Transverse colon (tissue), 4 donors: ENCODE measurements around the gene PLTP. TPM values are rescaled to one million over a fixed set of nuclear protein-coding genes. Genes with fewer than 3 reads are reported as not detected.
"Not testable (repeated sequence)": the region's sequence is repeated elsewhere in the genome, so short reads cannot be mapped to it uniquely, and the experiment has no call there.

Source experiments
- DNase-seq: peaks from one replicate; pipeline ENCODE4 v3.0.0-alpha.2; 2019
- H3K27ac ChIP-seq, 4 donors: fragments of 200-600 bp; sonication (generic); 2 replicates each; pipeline ENCODE4 v1.5.1; 2016 to 2018; ENCODE audit warnings: inconsistent platforms in 4 of 4
- H3K27me3 ChIP-seq: fragments of 200-600 bp; sonication (generic); 2 replicates; pipeline ENCODE4 v1.5.1; 2017; ENCODE audit warnings: inconsistent platforms
- H3K36me3 ChIP-seq, 4 donors: fragments of 200-600 bp; sonication (generic); 2 replicates each; pipeline ENCODE4 v1.5.1; 2017 to 2019; ENCODE audit warnings: inconsistent platforms in 4 of 4
- H3K4me1 ChIP-seq, 4 donors: fragments of 200-600 bp; sonication (generic); 2 replicates each; pipeline ENCODE4 v1.5.1; 2017 to 2020; ENCODE audit warnings: inconsistent platforms in 4 of 4
- H3K4me3 ChIP-seq, 4 donors: fragments of 200-600 bp; sonication (generic); 1 replicate in 1 of 4; 2 replicates in 3 of 4; pipeline versions ENCODE4 v1.5.1 to v1.6.1; 2017 to 2019; ENCODE audit warnings: inconsistent platforms in 4 of 4
- H3K9me3 ChIP-seq, 2 donors: fragments of 200-600 bp; sonication (generic); 2 replicates each; pipeline ENCODE4 v1.5.1; 2017 to 2019; ENCODE audit warnings: inconsistent platforms in 2 of 2
- CTCF ChIP-seq, 5 experiments: fragments of 200-600 bp in 3 of 5; fragments of 450-650 bp in 2 of 5; sonication (generic) in 3 of 5; IDR thresholded peaks; 1 replicate in 2 of 5; 2 replicates in 3 of 5; pipeline ENCODE4 v1.5.1; 2016 to 2017; ENCODE audit warnings: antibody characterized with exemption in 5 of 5, inconsistent platforms in 3 of 5, mild to moderate bottlenecking in 2 of 5, moderate library complexity in 1 of 5
- EP300 ChIP-seq: sonication (generic); formaldehyde crosslinking; IDR thresholded peaks from one replicate; pipeline ENCODE4 v1.6.1; 2017; ENCODE audit warnings: antibody characterized with exemption, low read depth
- POLR2A ChIP-seq: fragments of 450-650 bp; IDR thresholded peaks from one replicate; pipeline ENCODE4 v1.6.1; 2016; ENCODE audit warnings: antibody characterized with exemption, mild to moderate bottlenecking, moderate library complexity
- POLR2AphosphoS5 ChIP-seq, 3 donors: sonication (generic); formaldehyde crosslinking; IDR thresholded peaks; one replicate each; pipeline ENCODE4 v1.6.1; 2016; ENCODE audit warnings: antibody characterized with exemption in 3 of 3
- WGBS, 2 donors: methylation state at CpG; one replicate each; pipeline ENCODE4 v1.1.5; 2018; ENCODE audit warnings: low coverage in 1 of 2; 5-methylcytosine and 5-hydroxymethylcytosine counted together
- in situ Hi-C, 4 donors: fragments of 200-750 bp; cut with MboI; loops; one replicate each; pipeline versions ENCODE4 v1.15.0 to v1.15.1; 2017; ENCODE audit warnings: low sequenced_read_pairs in 3 of 4, low pct_ligation_motif_present in 1 of 4, low pct_unique_long_range_greater_than_20kb in 1 of 4
- intact Hi-C: fragments of 100-400 bp; cut with DNase I; formaldehyde crosslinking; loops from one replicate; pipeline ENCODE4 v1.15.1; 2023; ENCODE audit warnings: low total_unique reads
- total RNA-seq, 4 donors: library from RNA; depleted of rRNA; stranded (reverse); fragments of >200 nt; gene quantifications; one replicate each; pipeline ENCODE4 v1.1.0, GENCODE V29; 2016

The PLTP gene
- total RNA-seq, 4 donors from 2014 or later: 17.7 to 79.9 (median 59.9) TPM

- TF ChIP-seq POLR2AphosphoS5 (IDR thresholded peaks at IDR 0.05) (no peak), EP300 (no peak), CTCF (IDR thresholded peaks at IDR 0.05) (no peak), POLR2A (no peak)
- no peak overlapping the region for H3K4me3 ChIP-seq
- intact Hi-C loops: no loop called here
These were observed 4.6 kb downstream of the PLTP start for GRCh38 chr20:45907219-45907948.

GRCh38 chr20:45905505-45906079 is 6.4 kb downstream of the PLTP start:
- Histone ChIP-seq H3K27ac (no peak overlapping the region), H3K9me3 (no peaks in the 10 kb centered on the region), H3K4me1 (peaks cover 0 to 7% (median 0%) of the 10 kb centered on the region in 4 donors), H3K36me3 (no peaks in the 10 kb centered on the region), H3K27me3 (no peaks in the 10 kb centered on the region), H3K4me3 (no peak overlapping the region)
- WGBS, 2 donors: 86 to 88% methylated on average over 3 to 8 of the region's 8 CpGs
- no peak for DNase-seq
- in situ Hi-C loops (no loop called here), intact Hi-C loops (no loop called here)
- TF ChIP-seq EP300: no peak
- TF ChIP-seq POLR2AphosphoS5 (IDR thresholded peaks at IDR 0.05): no peak
- no peak for TF ChIP-seq CTCF (IDR thresholded peaks at IDR 0.05)
- TF ChIP-seq POLR2A: no peak

More at GRCh38 chr20:45907219-45907948, 4.6 kb downstream of the PLTP start:
- 96% methylated on average over 17 of the region's 17 CpGs; no CpG with 5 or more reads in 1 of the 2 donors for WGBS, 2 donors
- Histone ChIP-seq H3K27ac (no peak overlapping the region), H3K27me3 (no peaks in the 10 kb centered on the region), H3K4me1 (peaks cover 8 to 22% (median 14%) of the 10 kb centered on the region in 4 donors), H3K36me3 (no peaks in the 10 kb centered on the region), H3K9me3 (no peaks in the 10 kb centered on the region)
- in situ Hi-C loops: no loop called here
- no peak for DNase-seq

GRCh38 chr20:45904583-45905504 is 7.1 kb downstream of the PLTP start:
- no peak for TF ChIP-seq POLR2A
- TF ChIP-seq POLR2AphosphoS5 (IDR thresholded peaks at IDR 0.05): no peak
- no peak for TF ChIP-seq CTCF (IDR thresholded peaks at IDR 0.05)
- no peak for TF ChIP-seq EP300
- no peaks in the 10 kb centered on the region for H3K9me3 ChIP-seq
- no peaks in the 10 kb centered on the region for H3K27me3 ChIP-seq
- H3K36me3 ChIP-seq: no peaks in the 10 kb centered on the region
- intact Hi-C loops (no loop called here), in situ Hi-C loops (no loop called here)
- no peak for DNase-seq
- H3K27ac ChIP-seq: no peak overlapping the region
- no peak overlapping the region for H3K4me3 ChIP-seq
- WGBS, 2 donors: 84 to 86% methylated on average over 6 to 16 of the region's 16 CpGs
- H3K4me1 ChIP-seq: no peaks in the 10 kb centered on the region

GRCh38 chr20:45902199-45902701 is 9.7 kb downstream of the PLTP start:
- H3K27ac ChIP-seq: no peak overlapping the region
- H3K4me3 ChIP-seq: no peak overlapping the region
- no peaks in the 10 kb centered on the region for H3K9me3 ChIP-seq
- H3K36me3 ChIP-seq: peaks cover 0 to 11% (median under 1%) of the 10 kb centered on the region in 4 donors
- DNase-seq: no peak
- intact Hi-C loops: no loop called here
- WGBS, 2 donors: 90% methylated on average over 14 of the region's 14 CpGs; no CpG with 5 or more reads in 1 of the 2 donors
- no peaks in the 10 kb centered on the region for H3K4me1 ChIP-seq
- no peaks in the 10 kb centered on the region for H3K27me3 ChIP-seq
- in situ Hi-C loops: no loop called here
- TF ChIP-seq CTCF (IDR thresholded peaks at IDR 0.05) (no peak), POLR2A (no peak), EP300 (no peak), POLR2AphosphoS5 (IDR thresholded peaks at IDR 0.05) (no peak)

GRCh38 chr20:45901332-45901731 is 10.6 kb downstream of the PLTP start:
- in situ Hi-C loops, intact Hi-C loops, DNase-seq, H3K27ac ChIP-seq, H3K9me3 ChIP-seq, H3K4me3 ChIP-seq, H3K27me3 ChIP-seq, H3K4me1 ChIP-seq: not testable (repeated sequence)
- WGBS, 2 donors: 91 to 94% methylated on average over 5 to 6 of the region's 6 CpGs
- H3K36me3 ChIP-seq: peaks cover 0 to 18% (median 4%) of the 10 kb centered on the region in 4 donors
